Measurements from ENCODE around the gene ZBTB20. TPM values are rescaled to one million over a fixed set of nuclear protein-coding genes. Genes with fewer than 3 reads are reported as not detected.

The ZBTB20 gene
- total RNA-seq, 4 donors from 2014 or later: 4.1 to 41.8 (median 11.6) TPM

GRCh38 chr3:114709102-114709501, 438.0 kb downstream of the ZBTB20 start:
- DNase-seq: no peak
- no peaks in the 10 kb centered on the region for H3K9me3 ChIP-seq
- WGBS, 2 donors: 81 to 100% methylated on average over 1 of the region's 1 CpG
- no peak overlapping the region for H3K27ac ChIP-seq
- intact Hi-C loops (cut with DNase I): no loop called here
- peaks cover 0 to 29% (median 5%) of the 10 kb centered on the region in 3 donors for H3K4me1 ChIP-seq
- H3K4me3 ChIP-seq: no peak overlapping the region
- no peaks in the 10 kb centered on the region for H3K27me3 ChIP-seq
- TF ChIP-seq CTCF (IDR thresholded peaks at IDR 0.05): no peak
- TF ChIP-seq POLR2A (IDR thresholded peaks at IDR 0.05): no peak
- H3K36me3 ChIP-seq: no peaks in the 10 kb centered on the region

GRCh38 chr3:114707252-114707860, 439.7 kb downstream of the ZBTB20 start:
- WGBS, 2 donors: 85 to 96% methylated on average over 4 of the region's 4 CpGs
- peaks cover 0 to 11% (median under 1%) of the 10 kb centered on the region in 3 donors for H3K4me1 ChIP-seq
- H3K9me3 ChIP-seq: no peaks in the 10 kb centered on the region
- DNase-seq: no peak
- TF ChIP-seq CTCF (IDR thresholded peaks at IDR 0.05) (no peak), POLR2A (IDR thresholded peaks at IDR 0.05) (no peak)
- intact Hi-C loops (cut with DNase I): no loop called here
- no peaks in the 10 kb centered on the region for H3K36me3 ChIP-seq
- no peaks in the 10 kb centered on the region for H3K27me3 ChIP-seq
- no peak overlapping the region for H3K27ac ChIP-seq
- H3K4me3 ChIP-seq: no peak overlapping the region

GRCh38 chr3:114706591-114707232, 440.4 kb downstream of the ZBTB20 start:
- intact Hi-C loops (cut with DNase I): no loop called here
- H3K9me3 ChIP-seq: no peaks in the 10 kb centered on the region

GRCh38 chr3:114700637-114701234, 446.4 kb downstream of the ZBTB20 start:
- no peaks in the 10 kb centered on the region for H3K27me3 ChIP-seq
- H3K4me1 ChIP-seq: no peaks in the 10 kb centered on the region
- no peaks in the 10 kb centered on the region for H3K9me3 ChIP-seq
- no peak for DNase-seq
- intact Hi-C loops (cut with DNase I): no loop called here
- no peak for TF ChIP-seq CTCF (IDR thresholded peaks at IDR 0.05)
- no peak for TF ChIP-seq POLR2A (IDR thresholded peaks at IDR 0.05)
- no peaks in the 10 kb centered on the region for H3K36me3 ChIP-seq
- H3K27ac ChIP-seq: no peak overlapping the region
- WGBS, 2 donors: 77 to 88% methylated on average over 1 of the region's 1 CpG
- H3K4me3 ChIP-seq: no peak overlapping the region

More at GRCh38 chr3:114706591-114707232, 440.4 kb downstream of the ZBTB20 start:
- H3K4me1 ChIP-seq: peaks cover 0 to 10% (median 0%) of the 10 kb centered on the region in 3 donors
- H3K4me3 ChIP-seq: no peak overlapping the region
- no peaks in the 10 kb centered on the region for H3K27me3 ChIP-seq
- H3K27ac ChIP-seq: no peak overlapping the region
- TF ChIP-seq POLR2A (IDR thresholded peaks at IDR 0.05): no peak
- no peak for TF ChIP-seq CTCF (IDR thresholded peaks at IDR 0.05)
- no peaks in the 10 kb centered on the region for H3K36me3 ChIP-seq
- 56 to 74% methylated on average over 3 of the region's 3 CpGs for WGBS, 2 donors
- DNase-seq: no peak
